Endothelial cell of umbilical vein (primary cell): ENCODE data around the gene OPCML. TPM values are rescaled to one million over a fixed set of nuclear protein-coding genes. Genes with fewer than 3 reads are reported as not detected.

Source experiments
- BruUV-seq: library from RNA; stranded (reverse); fragments of 400-500 nt; replicated peaks from 2 replicates; lab custom pipeline; 2021; lab: Mats Ljungman, UMichigan
- CTCF ChIA-PET: fragments of 300-600, 350-600 bp; sonication (Branson Sonifier 250); formaldehyde crosslinking; loops from one replicate; lab custom pipeline; 2021; ENCODE audit warnings: antibody characterized with exemption, inconsistent platforms; lab: Charles Lee
- POLR2A ChIA-PET: fragments of 300-600, 350-600 bp; sonication (Branson Sonifier 250); formaldehyde crosslinking; loops from one replicate; lab custom pipeline; 2021; ENCODE audit warnings: antibody characterized with exemption, inconsistent platforms; lab: Charles Lee
- DNase-seq: peaks from one replicate; pipeline ENCODE4 v3.0.0-alpha.2; 2011; ENCODE audit warnings: low read depth, low spot score
- FAIRE-seq: peaks from 2 replicates; lab custom pipeline; 2011; peaks lifted over from hg19 to GRCh38; lab: Jason Lieb, UNC
- H2AFZ ChIP-seq: 2 replicates; pipeline ENCODE4 v1.6.0; 2012; ENCODE audit warnings: low read depth, low read length, control low read depth, inconsistent platforms
- H3K27ac ChIP-seq: 2 replicates; pipeline ENCODE4 v1.5.1; 2011; ENCODE audit warnings: low read depth, mild to moderate bottlenecking, control low read depth, low read length, moderate library complexity; ENCODE audit not compliant: insufficient read depth
- H3K27me3 ChIP-seq, 2 experiments: 2 replicates each; pipeline versions ENCODE4 v1.6.0 to v1.6.1; 2011; ENCODE audit warnings: low read length in 2 of 2, mixed read lengths in 1 of 2; ENCODE audit not compliant: control insufficient read depth in 2 of 2, insufficient read depth in 2 of 2
- H3K36me3 ChIP-seq, 2 experiments: 2 replicates in 1 of 2; 3 replicates in 1 of 2; pipeline ENCODE4 v1.5.1; 2011; ENCODE audit warnings: low read length in 2 of 2, mild to moderate bottlenecking in 1 of 2, moderate library complexity in 1 of 2; ENCODE audit not compliant: control insufficient read depth in 2 of 2, insufficient read depth in 2 of 2; ENCODE audit errors: extremely low read depth in 1 of 2
- H3K4me1 ChIP-seq: 3 replicates; pipeline ENCODE4 v1.5.1; 2011; ENCODE audit warnings: mild to moderate bottlenecking, low read length; ENCODE audit not compliant: control insufficient read depth, insufficient read depth; ENCODE audit errors: extremely low read depth
- H3K4me2 ChIP-seq: 2 replicates; pipeline ENCODE4 v1.6.1; 2011; ENCODE audit warnings: low read length, control low read depth, mixed read lengths; ENCODE audit not compliant: insufficient read depth
- H3K4me3 ChIP-seq, 3 experiments: fragments of 200-600 bp in 1 of 3; sonication (generic), shearing (Covaris generic) in 1 of 3; replicated peaks in 1 of 3; 2 replicates each; pipeline ENCODE4 v1.5.1; 2011 to 2016; ENCODE audit warnings: control low read depth in 3 of 3, low read length in 3 of 3, mild to moderate bottlenecking in 2 of 3, inconsistent platforms in 1 of 3, low read depth in 1 of 3, moderate library complexity in 1 of 3; ENCODE audit not compliant: insufficient read depth in 1 of 3
- H3K79me2 ChIP-seq: 2 replicates; pipeline ENCODE4 v1.6.0; 2012; ENCODE audit warnings: low read length, inconsistent platforms; ENCODE audit not compliant: control insufficient read depth, insufficient read depth
- H3K9ac ChIP-seq: replicated peaks from 2 replicates; pipeline ENCODE3; 2011; ENCODE audit warnings: low read length, control low read depth; ENCODE audit not compliant: insufficient read depth; ENCODE audit errors: extremely low read depth
- H3K9me1 ChIP-seq: replicated peaks from 3 replicates; pipeline ENCODE4 v1.6.0; 2011; ENCODE audit warnings: mild to moderate bottlenecking, low read length; ENCODE audit not compliant: control insufficient read depth, insufficient read depth; ENCODE audit errors: extremely low read depth
- H3K9me3 ChIP-seq: replicated peaks from 2 replicates; pipeline ENCODE4 v1.5.1; 2012; ENCODE audit warnings: low read length, inconsistent platforms; ENCODE audit not compliant: control insufficient read depth, insufficient read depth
- H4K20me1 ChIP-seq: replicated peaks from 2 replicates; pipeline ENCODE3; 2011; ENCODE audit warnings: mild to moderate bottlenecking, low read length; ENCODE audit not compliant: control insufficient read depth, insufficient read depth; ENCODE audit errors: extremely low read depth
- EZH2 ChIP-seq: IDR thresholded peaks from 2 replicates; pipeline ENCODE4 v1.6.1; 2012; ENCODE audit warnings: borderline replicate concordance, low read depth, mild to moderate bottlenecking, moderate library complexity, low read length, inconsistent platforms; ENCODE audit not compliant: severe bottlenecking
- GATA2 ChIP-seq: IDR thresholded peaks from 2 replicates; pipeline ENCODE4 v1.7.0; 2011; ENCODE audit warnings: low read depth, mild to moderate bottlenecking, moderate library complexity, mixed read lengths, low read length; ENCODE audit not compliant: insufficient read length, insufficient read depth
- JUN ChIP-seq: IDR thresholded peaks from 2 replicates; pipeline ENCODE4 v1.6.1; 2011; ENCODE audit warnings: borderline replicate concordance, low read depth; ENCODE audit not compliant: insufficient read length, insufficient read depth
- MAX ChIP-seq: IDR thresholded peaks from 2 replicates; pipeline ENCODE4 v1.6.1; 2011; ENCODE audit not compliant: insufficient read depth, insufficient read length
- POLR2A ChIP-seq: IDR thresholded peaks from 2 replicates; pipeline ENCODE4 v1.6.1; 2012; ENCODE audit warnings: low read depth, mild to moderate bottlenecking, control low read depth, low read length
- POLR2AphosphoS5 ChIP-seq: IDR thresholded peaks from 2 replicates; pipeline ENCODE4 v1.6.1; 2012; ENCODE audit warnings: low read depth, mild to moderate bottlenecking, control low read depth, low read length, moderate library complexity; ENCODE audit not compliant: insufficient read depth
- dilution Hi-C: fragments of 300-500 bp; cut with MboI; formaldehyde crosslinking; loops from one replicate; pipeline ENCODE4 v1.15.0; 2019; ENCODE audit warnings: low sequenced_read_pairs; ENCODE audit not compliant: extremely low pct_ligation_motif_present
- intact Hi-C: fragments of 100-400 bp; cut with micrococcal nuclease; formaldehyde crosslinking; loops from one replicate; pipeline ENCODE4 v1.10.0; 2022
- polyA plus RNA-seq, 4 experiments: library from polyadenylated mRNA; depleted of rRNA in 3 of 4; stranded (reverse) in 3 of 4; unstranded in 1 of 4; fragments of >200 nt; gene quantifications; 2 replicates each; pipeline versions ENCODE4 v1.2.1 to v1.2.3, GENCODE V29; 2011 to 2012; ENCODE audit warnings: missing spikeins in 1 of 4
- total RNA-seq: library from RNA; stranded (reverse); gene quantifications from 2 replicates; pipeline ENCODE4 v1.2.3, GENCODE V29; 2021
- TF ChIP-seq, protein P1 (sequence below), 2 donors: IDR thresholded peaks; 1 replicate in 1 of 2; 2 replicates in 1 of 2; pipeline ENCODE4 v1.5.1; 2011; ENCODE audit warnings: low read length in 2 of 2, mild to moderate bottlenecking in 2 of 2, moderate library complexity in 2 of 2, control low read depth in 1 of 2, inconsistent platforms in 1 of 2, low read depth in 1 of 2; ENCODE audit not compliant: insufficient read depth in 1 of 2; ENCODE audit errors: extremely low read depth in 1 of 2

The OPCML gene
- total and polyA plus RNA-seq, 2 donors (not counting 3 experiments of a cell fraction or from before 2014, with no cell fraction given) = not detected

- ChIA-PET CTCF (no interaction called here), POLR2A (no interaction called here)
- no peak overlapping the region for H3K4me2 ChIP-seq
- dilution Hi-C loops (no loop called here), intact Hi-C loops (no loop called here)
- DNase-seq (no peak), FAIRE-seq (no peak)
- no TSS peak for BruUV-seq
- no peak overlapping the region for H3K4me3 ChIP-seq
- no peaks in the 10 kb centered on the region for H3K4me1 ChIP-seq
- H4K20me1 ChIP-seq = no peaks in the 10 kb centered on the region
- no peaks in the 10 kb centered on the region for H3K27me3 ChIP-seq
- no peaks in the 10 kb centered on the region for H3K36me3 ChIP-seq
- H3K9me3 ChIP-seq = no peaks in the 10 kb centered on the region
- no peak overlapping the region for H3K9ac ChIP-seq
- H2AFZ ChIP-seq = no peak overlapping the region
- TF ChIP-seq JUN (no peak), GATA2 (no peak), MAX (no peak), EZH2 (no peak), POLR2A (no peak), POLR2AphosphoS5 (no peak)
- H3K27ac ChIP-seq = no peak overlapping the region
- H3K9me1 ChIP-seq = no peaks in the 10 kb centered on the region
- H3K79me2 ChIP-seq = no peaks in the 10 kb centered on the region
Measured at GRCh38 chr11:132821499-132821898, 710.8 kb downstream of the OPCML start.

DNA sequence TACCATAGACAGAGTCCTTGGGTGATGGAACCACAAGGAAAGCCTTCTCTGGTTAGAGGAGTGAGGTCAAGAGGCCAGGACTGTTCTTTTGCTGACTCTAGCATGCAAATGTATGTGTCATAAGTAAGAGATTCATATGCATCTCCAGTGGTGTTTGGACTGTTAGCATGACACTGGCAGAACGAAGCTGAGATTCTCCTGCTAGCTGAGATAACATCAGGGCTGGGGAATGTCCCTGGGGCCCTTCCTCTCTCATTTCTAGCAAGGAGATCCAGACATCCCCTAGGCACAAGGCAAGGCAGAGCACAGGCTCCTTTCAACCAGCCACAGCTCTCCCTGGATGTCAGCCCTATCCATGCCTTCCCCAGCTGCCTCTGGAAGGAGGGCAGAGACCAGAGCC lies 711.3 kb downstream of the OPCML start:
- Histone ChIP-seq H3K4me1 (no peaks in the 10 kb centered on the region), H3K4me2 (no peak overlapping the region), H3K4me3 (no peak overlapping the region), H2AFZ (no peak overlapping the region), H3K27me3 (no peaks in the 10 kb centered on the region), H3K79me2 (no peaks in the 10 kb centered on the region), H4K20me1 (no peaks in the 10 kb centered on the region), H3K27ac (no peak overlapping the region), H3K9me3 (no peaks in the 10 kb centered on the region), H3K9ac (no peak overlapping the region), H3K9me1 (no peaks in the 10 kb centered on the region), H3K36me3 (no peaks in the 10 kb centered on the region)
- DNase-seq (no peak), FAIRE-seq (no peak)
- TF ChIP-seq POLR2AphosphoS5 = no peak
- no peak for TF ChIP-seq JUN
- TF ChIP-seq POLR2A = no peak
- TF ChIP-seq, protein P1, sequence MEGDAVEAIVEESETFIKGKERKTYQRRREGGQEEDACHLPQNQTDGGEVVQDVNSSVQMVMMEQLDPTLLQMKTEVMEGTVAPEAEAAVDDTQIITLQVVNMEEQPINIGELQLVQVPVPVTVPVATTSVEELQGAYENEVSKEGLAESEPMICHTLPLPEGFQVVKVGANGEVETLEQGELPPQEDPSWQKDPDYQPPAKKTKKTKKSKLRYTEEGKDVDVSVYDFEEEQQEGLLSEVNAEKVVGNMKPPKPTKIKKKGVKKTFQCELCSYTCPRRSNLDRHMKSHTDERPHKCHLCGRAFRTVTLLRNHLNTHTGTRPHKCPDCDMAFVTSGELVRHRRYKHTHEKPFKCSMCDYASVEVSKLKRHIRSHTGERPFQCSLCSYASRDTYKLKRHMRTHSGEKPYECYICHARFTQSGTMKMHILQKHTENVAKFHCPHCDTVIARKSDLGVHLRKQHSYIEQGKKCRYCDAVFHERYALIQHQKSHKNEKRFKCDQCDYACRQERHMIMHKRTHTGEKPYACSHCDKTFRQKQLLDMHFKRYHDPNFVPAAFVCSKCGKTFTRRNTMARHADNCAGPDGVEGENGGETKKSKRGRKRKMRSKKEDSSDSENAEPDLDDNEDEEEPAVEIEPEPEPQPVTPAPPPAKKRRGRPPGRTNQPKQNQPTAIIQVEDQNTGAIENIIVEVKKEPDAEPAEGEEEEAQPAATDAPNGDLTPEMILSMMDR (IDR thresholded peaks at IDR 0.05; ENCODE audit: extremely low read depth in 1 of 2, insufficient read depth in 1 of 2, low read depth in 1 of 2, low read length in 2 of 2) = no peak
- CTCF ChIA-PET = no interaction called here
- dilution Hi-C loops = no loop called here
- intact Hi-C loops = no loop called here
- BruUV-seq = no TSS peak
- POLR2A ChIA-PET = no interaction called here
